ENCODE results near the gene SMIM10L1.

GRCh38 chr12:11162502-11162901 is 8.5 kb upstream of the SMIM10L1 start:
- TF ChIP-seq CTCF (IDR thresholded peaks at IDR 0.05) (no peak), POLR2A (IDR thresholded peaks at IDR 0.05) (no peak), POLR2AphosphoS5 (IDR thresholded peaks at IDR 0.05) (no peak)
